IPS-18c (cell line): ENCODE measurements around the gene ACLY.

Experiments
- H3K4me3 ChIP-seq: 2 replicates; pipeline ENCODE4 v1.7.0; 2013; ENCODE audit warnings: low read depth, mild to moderate bottlenecking, low read length, moderate library complexity; ENCODE audit not compliant: insufficient read depth
- H3K9me3 ChIP-seq: one replicate; pipeline ENCODE4 v1.6.1; 2013; ENCODE audit warnings: mild to moderate bottlenecking, low read length, moderate library complexity; ENCODE audit not compliant: control insufficient read depth, insufficient read depth

The ACLY gene

DNA sequence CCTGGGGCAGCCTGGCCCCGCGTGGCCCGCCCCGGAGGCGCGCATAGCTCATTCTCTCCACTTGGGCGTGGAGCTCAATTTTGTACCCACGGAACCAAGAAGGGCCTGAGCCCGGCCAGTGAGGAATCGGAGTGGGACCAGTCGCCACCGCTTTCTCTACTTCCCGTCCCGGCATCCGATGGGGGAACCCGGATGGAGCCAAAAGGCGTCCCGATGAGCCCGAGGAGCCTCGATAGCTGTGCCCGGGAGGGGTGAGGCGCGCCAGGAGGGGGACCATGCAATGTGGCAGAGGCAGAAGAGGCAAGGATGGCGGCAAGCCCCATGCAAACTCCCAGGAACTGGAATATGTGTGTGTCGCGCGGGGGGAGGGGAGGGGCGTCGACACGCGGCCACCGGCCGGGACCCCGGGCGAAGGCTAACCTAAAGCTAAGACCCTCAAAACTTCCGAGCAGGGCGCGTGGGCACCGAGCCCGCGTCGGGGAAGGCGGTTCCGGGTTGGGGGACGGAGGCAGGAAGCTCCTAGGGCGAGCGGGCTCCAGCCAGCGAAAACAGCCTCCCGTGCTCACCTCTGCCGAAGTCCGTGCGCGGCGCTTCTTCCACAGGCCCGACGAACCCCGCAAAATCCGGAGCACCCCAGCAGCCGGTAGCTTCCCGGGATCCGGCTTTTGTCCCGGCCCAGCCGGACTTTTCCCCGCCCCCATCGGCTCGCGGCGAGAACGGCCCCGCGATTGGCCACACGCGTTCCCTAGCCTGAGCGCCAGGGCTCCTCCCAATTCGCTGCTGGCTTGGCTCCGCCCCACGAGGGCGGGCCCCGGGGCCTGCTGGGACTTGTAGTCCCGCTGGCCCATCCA lies at the start of gene ACLY:
Gene ACLY, minus strand, starts transcription at position 638 of the 851 bp plus-strand sequence. CDS start 5,078 bp downstream, outside the sequence.
- Histone ChIP-seq H3K9me3 (peaks cover 3% of the 10 kb centered on the region), H3K4me3 (peak within 1 kb of the TSS; percentile 99)

DNA sequence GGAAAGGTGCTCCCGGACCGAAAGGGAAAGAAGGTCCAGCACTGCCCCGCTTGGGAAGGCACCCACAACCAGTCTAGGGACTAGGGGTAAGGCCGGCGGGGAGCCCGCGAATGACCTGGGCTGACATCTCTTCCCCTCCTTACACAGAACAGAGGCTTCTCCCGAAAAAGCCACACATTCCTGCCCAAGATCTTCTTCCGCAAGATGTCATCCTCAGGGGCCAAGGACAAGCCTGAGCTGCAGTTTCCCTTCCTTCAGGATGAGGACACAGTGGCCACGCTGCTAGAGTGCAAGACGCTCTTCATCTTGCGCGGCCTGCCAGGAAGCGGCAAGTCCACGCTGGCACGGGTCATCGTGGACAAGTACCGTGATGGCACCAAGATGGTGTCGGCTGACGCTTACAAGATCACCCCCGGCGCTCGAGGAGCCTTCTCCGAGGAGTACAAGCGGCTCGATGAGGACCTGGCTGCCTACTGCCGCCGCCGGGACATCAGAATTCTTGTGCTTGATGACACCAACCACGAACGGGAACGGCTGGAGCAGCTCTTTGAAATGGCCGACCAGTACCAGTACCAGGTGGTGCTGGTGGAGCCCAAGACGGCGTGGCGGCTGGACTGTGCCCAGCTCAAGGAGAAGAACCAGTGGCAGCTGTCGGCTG lies 49.3 kb upstream of the ACLY start:
- Histone ChIP-seq H3K9me3 (no peaks in the 10 kb centered on the region), H3K4me3 (0 out of 2 replicates have a peak overlapping the region, but pooled peaks have one; percentile 82)

DNA sequence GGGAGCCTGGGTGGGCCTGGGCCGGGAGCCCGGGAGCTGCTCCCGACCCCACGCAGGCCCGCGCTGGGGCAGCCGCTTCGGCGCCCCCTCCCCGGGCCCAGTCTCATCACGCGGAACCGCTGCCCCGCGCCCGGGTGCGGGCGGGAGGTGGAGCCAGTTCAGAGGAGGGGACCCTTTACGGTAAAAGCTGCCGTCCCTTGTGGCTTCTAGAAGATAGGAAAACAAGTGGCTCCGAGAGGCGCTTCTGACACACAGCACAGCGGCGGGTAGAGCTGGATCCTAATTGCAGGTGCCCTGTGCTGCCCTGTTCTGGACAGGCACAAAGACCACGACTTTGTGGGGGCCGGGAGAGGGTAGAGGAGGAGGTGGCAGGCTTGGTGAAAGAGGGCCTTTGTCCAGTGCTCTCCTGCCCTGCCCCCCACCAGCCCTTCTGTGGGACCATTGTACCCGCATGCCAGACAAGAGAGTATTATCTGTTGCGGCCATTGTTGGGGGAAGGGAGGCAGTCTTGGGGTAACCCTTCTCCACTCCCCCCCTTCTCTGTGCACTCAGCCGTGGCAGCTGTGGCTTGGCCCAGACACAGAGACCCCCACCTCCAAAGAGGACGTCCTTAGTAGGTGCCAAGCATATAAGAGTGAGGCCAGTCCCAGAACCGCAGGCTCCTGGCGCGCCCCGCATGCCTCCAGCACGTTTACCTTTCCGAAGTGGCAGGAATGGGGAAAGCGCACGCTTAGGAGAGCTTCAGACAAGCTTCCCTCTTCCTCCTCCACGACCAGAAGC lies 48.6 kb upstream of the ACLY start:
- Histone ChIP-seq H3K9me3 (no peaks in the 10 kb centered on the region), H3K4me3 (peak overlapping the region; percentile 82)

DNA sequence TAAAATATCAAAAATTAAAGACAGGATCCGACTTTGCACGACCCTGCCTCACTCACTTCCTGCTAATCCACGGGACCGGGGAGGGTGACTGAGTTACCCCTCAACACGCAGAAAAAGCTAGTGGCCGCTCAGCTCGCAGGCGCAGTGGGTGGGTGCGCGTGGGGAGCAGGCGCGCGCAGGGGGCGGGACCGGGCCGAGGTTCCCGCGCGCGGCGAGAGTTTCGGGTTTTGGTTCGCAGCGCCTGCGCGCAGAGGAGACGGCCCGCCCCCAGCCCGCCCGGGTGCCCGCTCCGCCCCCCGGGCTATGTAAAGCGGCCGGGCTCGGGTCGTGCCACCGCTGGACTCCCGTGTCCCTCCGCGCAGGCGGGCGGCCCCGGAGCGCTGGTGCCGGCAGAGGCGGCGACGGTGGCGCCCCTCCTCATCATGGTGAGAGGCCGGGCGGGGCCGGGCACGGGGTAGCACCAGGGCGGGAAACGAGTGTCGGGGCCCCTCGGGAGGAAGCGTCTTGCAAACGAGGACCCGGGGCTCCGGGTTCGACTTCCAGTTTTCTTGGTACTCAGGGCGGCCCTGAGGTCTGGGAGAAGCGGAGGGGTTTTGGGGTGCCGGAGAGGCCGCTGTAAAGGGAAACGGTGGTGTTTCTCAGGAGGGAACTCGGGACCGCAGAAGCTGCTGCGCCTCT lies 47.9 kb upstream of the ACLY start, which contains the start of gene CNP:
Gene CNP, plus strand, starts transcription at position 333 of the 678 bp plus-strand sequence. Its CDS starts 90 bp downstream, at position 423.
- no peaks in the 10 kb centered on the region for H3K9me3 ChIP-seq
- peak within 1 kb of the TSS; percentile 82 for H3K4me3 ChIP-seq

DNA sequence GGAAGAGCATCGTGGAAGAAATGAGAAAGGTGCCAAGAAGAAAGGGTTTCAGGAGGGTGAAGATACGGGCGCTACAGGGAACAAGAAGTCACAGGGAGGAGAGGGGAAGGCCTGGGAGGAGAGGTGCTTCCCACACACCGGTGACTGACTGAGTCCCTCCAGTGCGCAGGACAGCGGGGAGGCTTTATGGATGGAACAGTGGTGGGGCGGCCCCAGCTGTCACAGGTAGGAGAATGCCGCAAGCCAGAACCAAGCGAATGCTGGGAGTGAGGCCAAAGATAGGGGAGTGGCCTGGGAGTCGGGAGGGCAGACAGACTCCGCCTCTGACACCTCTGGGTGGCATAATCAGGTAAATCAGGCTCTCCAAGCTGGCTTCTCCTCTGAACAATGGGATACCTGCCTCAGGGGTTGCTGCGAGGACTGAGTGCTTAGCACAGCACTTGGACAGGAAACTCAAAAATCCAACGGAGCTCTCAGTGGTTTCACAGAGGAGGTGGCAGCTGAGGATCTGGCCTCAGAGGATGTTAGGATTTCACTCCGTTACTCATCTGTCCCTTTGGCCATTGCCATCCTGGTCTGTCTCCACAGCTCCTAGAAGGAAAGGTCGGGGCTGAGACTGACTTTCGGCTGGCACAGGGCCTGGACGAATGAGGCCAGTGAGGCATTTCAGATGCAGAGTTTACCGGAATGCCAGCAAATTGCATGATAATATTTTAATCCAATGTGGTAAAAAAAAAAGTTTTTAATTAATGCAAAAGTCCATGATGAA lies 47.1 kb upstream of the ACLY start:
- peak overlapping the region; percentile 82 for H3K4me3 ChIP-seq
- H3K9me3 ChIP-seq = no peaks in the 10 kb centered on the region

DNA sequence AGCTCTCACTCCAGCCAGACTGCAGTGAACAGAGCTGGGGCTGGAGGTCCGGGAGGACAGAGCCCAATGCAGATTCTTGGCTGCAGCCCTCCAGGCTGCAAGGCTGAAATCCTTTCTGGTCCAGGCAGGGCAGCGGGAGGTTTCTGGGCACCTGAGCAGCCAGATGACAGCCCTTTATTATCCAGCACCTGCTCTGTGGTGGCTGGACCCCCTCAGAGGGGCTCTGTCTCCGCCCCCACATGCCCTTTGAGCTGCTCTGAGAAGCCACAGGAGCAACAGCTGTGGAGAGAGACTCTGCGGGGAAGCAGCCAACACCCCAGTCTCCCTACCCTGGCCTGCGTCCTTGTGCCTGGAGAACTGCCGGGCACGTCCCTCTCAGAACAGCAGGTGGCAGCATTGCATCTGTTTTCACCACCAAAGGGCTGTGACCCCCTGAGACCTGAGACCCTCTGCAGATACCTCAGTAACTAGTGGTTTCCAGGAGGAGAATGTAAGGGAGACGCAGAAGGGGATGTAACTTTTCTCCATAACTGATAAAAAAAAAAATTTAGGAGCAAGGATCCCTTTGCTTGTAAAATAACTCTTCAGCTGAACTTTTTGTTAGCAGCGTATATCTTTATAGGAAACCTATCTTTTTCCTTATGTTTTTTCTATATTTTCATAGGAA lies 44.1 kb upstream of the ACLY start:
- no peak overlapping the region for H3K4me3 ChIP-seq
- H3K9me3 ChIP-seq = no peaks in the 10 kb centered on the region

DNA sequence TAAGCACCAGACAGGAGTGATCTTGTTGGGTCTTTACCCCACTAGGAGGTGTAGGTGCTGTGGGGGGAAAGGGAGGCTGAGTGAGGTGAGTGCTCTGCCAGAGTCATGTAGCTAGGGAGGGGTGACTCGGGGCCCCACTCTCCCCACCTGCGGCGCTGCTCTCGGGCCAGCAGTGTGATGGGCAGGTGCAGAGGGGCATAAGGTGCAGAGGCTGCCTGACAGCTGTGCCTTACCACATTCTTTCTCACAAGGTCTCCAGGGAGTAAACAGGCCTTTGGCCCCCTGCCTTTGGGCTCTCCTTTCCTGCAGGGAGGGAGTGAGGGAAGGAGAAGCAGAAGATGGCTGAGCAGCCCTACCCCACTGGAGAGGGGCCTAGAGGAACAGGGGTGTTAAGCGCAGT lies 43.4 kb upstream of the ACLY start:
- Histone ChIP-seq H3K9me3 (no peaks in the 10 kb centered on the region), H3K4me3 (no peak overlapping the region)

DNA sequence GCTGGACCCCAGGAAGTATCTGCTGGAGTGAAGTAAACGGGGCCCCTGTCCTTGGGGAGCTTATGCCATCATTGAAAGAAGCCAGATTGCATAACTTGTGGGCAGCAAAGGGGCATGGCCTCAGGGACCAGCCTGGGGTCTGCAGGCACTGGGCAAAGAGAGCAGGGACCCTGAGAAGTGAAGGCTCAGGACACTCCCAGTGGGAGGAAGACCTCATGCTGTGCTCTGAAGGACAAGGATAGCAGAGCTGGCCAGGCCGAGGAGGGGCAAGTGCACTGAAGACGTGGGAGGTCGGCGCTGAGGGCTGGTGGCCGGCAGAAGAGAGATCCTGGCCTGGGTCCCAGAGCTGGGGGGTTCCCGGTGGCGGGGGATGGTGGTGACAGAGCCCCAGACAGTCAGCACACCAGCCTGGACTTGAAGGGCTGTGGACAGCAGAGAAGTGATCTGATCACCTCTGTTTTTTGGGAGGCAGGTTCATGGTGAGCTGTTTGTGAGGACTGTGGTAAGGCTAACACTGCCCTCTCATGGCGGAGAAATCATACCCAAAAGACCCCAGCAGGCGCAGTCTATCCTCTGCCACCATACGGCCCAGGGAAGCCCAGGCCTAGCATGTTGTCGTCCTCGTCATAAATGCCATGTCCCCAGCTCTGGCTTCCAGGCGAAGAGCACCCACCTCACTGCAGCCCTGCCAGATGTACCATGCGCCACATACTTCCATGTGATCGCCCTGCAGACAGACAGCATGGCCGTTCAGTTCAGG lies 40.8 kb upstream of the ACLY start:
- Histone ChIP-seq H3K4me3 (no peak overlapping the region), H3K9me3 (no peaks in the 10 kb centered on the region)

DNA sequence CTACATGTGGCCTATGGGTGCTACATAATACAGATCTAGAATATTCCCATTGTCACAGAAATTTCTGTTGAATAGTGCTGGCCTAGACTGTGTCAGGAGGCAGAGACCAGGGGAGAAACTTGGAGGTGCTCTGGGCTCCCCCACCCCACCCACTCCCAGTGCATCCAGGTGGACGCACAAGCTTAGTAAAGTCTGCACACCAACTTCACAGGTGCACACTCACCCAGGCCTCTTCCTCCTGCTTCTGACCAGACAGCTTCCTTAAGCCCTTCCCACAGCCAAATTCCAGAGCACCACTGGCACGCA lies 40.2 kb upstream of the ACLY start:
- Histone ChIP-seq H3K9me3 (no peaks in the 10 kb centered on the region), H3K4me3 (no peak overlapping the region; the same call in 1 of the 2 replicates)

DNA sequence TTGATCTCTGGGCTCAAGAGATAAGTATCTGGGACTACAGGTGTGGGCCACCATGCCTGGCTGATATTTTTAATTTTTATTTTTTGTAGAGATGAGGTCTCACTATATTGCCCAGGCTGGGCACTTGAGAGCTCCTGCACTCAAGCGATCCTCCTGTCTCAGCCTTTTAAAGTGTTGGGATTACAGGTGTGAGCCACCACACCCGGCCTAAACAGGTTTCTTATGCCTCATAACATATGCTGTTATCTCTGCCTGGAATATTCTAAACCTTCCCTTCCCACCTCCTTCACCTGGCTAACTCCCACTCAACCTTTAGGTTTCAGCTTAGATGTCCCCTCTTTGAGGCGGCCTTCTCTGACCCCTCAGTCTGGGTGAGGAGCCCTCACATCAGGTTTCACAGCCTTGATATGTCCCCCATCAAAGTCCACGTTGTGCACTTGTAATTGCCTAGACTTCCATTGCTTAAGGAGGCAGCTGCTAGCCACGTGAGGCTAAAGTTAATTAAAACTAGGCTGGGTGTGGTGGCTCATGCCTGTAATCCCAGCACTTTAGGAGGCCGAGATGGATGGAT lies 39.2 kb upstream of the ACLY start:
- H3K4me3 ChIP-seq = no peak overlapping the region

DNA sequence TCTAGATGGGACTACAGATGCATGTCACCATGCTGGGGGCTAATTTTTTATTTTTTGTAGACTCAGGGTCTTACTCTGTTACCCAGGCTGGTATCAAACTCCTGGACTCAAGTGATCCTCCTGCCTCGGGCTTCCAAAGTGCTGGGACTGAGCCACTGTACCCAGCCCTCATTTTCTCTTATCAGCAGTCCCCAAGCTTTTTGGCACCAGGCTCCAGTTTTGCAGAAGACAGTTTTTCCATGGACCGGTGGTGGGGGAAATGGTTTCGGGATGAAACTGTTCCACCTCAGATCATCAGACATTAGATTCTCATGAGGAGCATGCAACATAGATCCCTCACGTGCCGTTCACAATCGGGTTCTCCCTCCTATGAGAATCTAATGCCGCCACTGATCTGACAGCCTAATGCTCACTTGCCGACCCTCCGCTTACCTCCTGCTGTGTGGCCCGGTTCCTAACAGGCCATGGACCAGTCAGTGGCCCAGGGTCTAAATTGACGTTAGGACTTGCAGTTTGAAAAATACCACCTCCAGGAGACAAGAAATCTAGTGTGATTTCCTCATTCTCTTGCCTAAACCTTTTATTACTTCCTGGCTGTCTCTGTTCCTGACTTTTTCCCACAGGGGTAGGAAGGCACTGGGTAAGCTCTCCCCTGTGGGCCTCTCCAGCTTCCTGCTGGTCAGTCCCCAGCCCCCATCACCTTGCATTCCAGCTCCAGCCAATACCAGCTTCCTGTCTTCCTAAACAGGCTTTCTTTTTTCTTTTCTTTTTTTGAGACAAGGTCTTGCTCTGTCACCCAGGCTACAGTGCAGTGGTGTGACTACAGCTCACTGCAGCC lies 38.5 kb upstream of the ACLY start:
- no peak overlapping the region for H3K4me3 ChIP-seq
- no peaks in the 10 kb centered on the region for H3K9me3 ChIP-seq

More for the DNA sequence above, 39.2 kb upstream of the ACLY start:
- H3K9me3 ChIP-seq = no peaks in the 10 kb centered on the region

DNA sequence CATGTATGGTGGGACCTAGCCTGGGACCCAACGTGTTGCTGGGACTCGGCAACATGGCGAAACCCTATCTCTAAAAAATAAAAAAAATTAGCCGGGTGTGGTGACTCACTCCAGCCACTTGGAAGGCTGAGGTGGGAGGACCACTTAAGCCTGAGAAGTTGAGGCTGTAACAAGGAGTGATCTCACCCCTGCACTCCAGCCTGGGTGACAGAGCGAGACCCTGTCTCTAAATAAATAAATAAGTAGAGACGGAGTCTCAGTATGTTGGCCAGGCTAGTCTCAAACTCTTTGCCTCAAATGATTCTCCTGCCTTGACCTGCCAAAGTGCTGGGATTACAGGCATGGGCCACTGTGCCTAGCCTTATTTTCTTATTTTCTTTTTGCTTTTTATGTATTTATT lies 37.8 kb upstream of the ACLY start:
- Histone ChIP-seq H3K4me3 (no peak overlapping the region), H3K9me3 (no peaks in the 10 kb centered on the region)

DNA sequence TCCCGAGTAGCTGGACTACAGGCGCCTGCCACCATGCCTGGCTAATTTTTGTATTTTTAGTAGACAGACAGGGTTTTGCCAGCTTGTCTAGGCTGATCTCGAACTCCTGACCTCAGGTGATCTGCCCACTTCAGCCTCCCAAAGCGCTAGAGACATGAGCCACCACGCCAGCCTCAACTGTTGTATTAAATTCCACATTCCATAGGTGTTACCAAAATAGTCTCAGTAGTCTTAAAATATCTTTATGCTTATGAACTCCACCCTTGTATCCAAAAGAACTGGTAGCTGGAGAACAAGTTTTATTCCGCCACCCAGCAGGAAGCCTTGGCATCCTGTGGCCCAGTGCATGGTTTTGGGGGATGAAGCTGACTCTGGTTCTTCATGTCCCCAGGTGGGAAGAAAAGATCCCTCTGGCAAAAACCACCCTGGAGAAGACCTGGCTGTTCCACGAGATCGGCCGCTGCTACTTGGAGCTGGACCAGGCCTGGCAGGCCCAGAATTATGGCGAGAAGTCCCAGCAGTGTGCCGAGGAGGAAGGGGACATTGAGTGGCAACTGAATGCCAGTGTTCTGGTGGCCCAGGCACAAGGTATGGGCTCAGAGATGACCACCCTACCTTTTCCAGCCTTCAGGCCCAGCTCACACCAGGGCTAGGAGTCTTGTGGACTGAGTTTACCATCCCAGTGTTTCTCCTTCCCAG lies 30.2 kb upstream of the ACLY start:
- H3K4me3 ChIP-seq = no peak overlapping the region
- H3K9me3 ChIP-seq = no peaks in the 10 kb centered on the region

DNA sequence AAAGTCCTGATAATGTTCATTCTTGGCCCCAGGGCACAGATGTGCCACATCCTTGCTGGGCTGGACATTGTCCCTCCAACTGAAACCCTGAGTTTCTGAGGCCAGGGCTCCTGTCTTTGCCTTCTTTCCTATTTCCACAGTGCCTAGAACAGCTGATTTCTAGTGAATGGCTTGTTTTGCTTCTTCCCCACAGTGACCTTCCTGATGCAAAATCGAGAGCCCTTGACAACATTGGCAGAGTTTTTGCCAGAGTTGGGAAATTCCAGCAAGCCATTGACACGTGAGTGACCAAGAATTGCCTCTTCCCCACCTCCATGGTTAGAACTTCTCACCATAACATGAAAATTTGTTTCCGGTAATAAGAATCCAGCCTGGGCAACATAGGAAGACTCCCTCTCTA lies 26.2 kb upstream of the ACLY start:
- Histone ChIP-seq H3K9me3 (no peaks in the 10 kb centered on the region), H3K4me3 (no peak overlapping the region)
